SU-DHL-6 (cell line): ENCODE results near the gene NUBPL.

Experiments
- H2AFZ ChIP-seq: fragments of 200-600 bp; sonication (generic); 2 replicates; pipeline ENCODE4 v1.6.1; 2014; ENCODE audit warnings: low read depth, mild to moderate bottlenecking, moderate library complexity, mixed read lengths, antibody characterized with exemption, low read length; ENCODE audit not compliant: severe bottlenecking
- H3F3A ChIP-seq: fragments of 200-600 bp; shearing (Covaris generic); 2 replicates; pipeline ENCODE4 v1.6.0; 2016; ENCODE audit warnings: antibody characterized with exemption, mild to moderate bottlenecking; ENCODE audit not compliant: insufficient read depth
- H3K27ac ChIP-seq: fragments of 200-600 bp; sonication (generic); 2 replicates; pipeline ENCODE4 v1.5.1; 2016; ENCODE audit warnings: low read depth, mild to moderate bottlenecking, low read length, moderate library complexity, mixed read lengths
- H3K27me3 ChIP-seq: fragments of 200-600 bp; sonication (generic), shearing (Covaris generic); 2 replicates; pipeline ENCODE4 v1.6.0; 2014; ENCODE audit warnings: mild to moderate bottlenecking, low read length
- H3K36me3 ChIP-seq: fragments of 200-600 bp; sonication (generic); 2 replicates; pipeline ENCODE4 v1.6.1; 2014; ENCODE audit warnings: mild to moderate bottlenecking, low read length, mixed read lengths
- H3K4me2 ChIP-seq: fragments of 300-600, 200-600 bp; shearing (Covaris generic), sonication (generic); 2 replicates; pipeline ENCODE4 v1.6.0; 2014; ENCODE audit warnings: low read length, low read depth, mild to moderate bottlenecking; ENCODE audit not compliant: poor library complexity, severe bottlenecking
- H3K4me3 ChIP-seq: fragments of 200-600 bp; sonication (generic); 2 replicates; pipeline ENCODE4 v1.5.1; 2014; ENCODE audit warnings: antibody characterized with exemption, low read length, mild to moderate bottlenecking, mixed read lengths; ENCODE audit not compliant: insufficient read depth, poor library complexity, severe bottlenecking
- H3K79me2 ChIP-seq: fragments of 200-600 bp; sonication (generic); 2 replicates; pipeline ENCODE4 v1.6.1; 2014; ENCODE audit warnings: mild to moderate bottlenecking, low read length, moderate library complexity; ENCODE audit not compliant: insufficient read depth
- H3K9ac ChIP-seq: fragments of 200-600 bp; sonication (generic); 2 replicates; pipeline ENCODE4 v1.7.0; 2014; ENCODE audit warnings: mild to moderate bottlenecking, low read length
- H3K9me2 ChIP-seq: fragments of 200-600 bp; sonication (generic); replicated peaks from 2 replicates; pipeline ENCODE4 v1.6.1; 2014; ENCODE audit warnings: low read length; ENCODE audit not compliant: insufficient read depth
- H3K9me3 ChIP-seq: fragments of 200-600 bp; sonication (generic); 2 replicates; pipeline ENCODE4 v1.6.1; 2014; ENCODE audit warnings: low read length, mixed read lengths; ENCODE audit not compliant: insufficient read depth
- H4K20me1 ChIP-seq: fragments of 200-600 bp; sonication (generic); 2 replicates; pipeline ENCODE4 v1.6.1; 2014; ENCODE audit warnings: low read depth, mild to moderate bottlenecking, antibody characterized with exemption, low read length, moderate library complexity, mixed read lengths
- EZH2phosphoT487 ChIP-seq: fragments of 200-600 bp; sonication (generic), shearing (Covaris generic); conservative IDR thresholded peaks from 2 replicates; pipeline ENCODE4 v1.6.1; 2018; ENCODE audit warnings: mild to moderate bottlenecking, antibody characterized with exemption, low read length, moderate library complexity, mixed read lengths
- TF ChIP-seq, protein P1 (sequence below): fragments of 200-600 bp; sonication (generic); IDR thresholded peaks from one replicate; pipeline ENCODE4 v1.5.1; 2017; ENCODE audit warnings: antibody characterized with exemption, mild to moderate bottlenecking, low read length, moderate library complexity; ENCODE audit not compliant: insufficient read depth, poor library complexity, severe bottlenecking

Gene NUBPL

DNA sequence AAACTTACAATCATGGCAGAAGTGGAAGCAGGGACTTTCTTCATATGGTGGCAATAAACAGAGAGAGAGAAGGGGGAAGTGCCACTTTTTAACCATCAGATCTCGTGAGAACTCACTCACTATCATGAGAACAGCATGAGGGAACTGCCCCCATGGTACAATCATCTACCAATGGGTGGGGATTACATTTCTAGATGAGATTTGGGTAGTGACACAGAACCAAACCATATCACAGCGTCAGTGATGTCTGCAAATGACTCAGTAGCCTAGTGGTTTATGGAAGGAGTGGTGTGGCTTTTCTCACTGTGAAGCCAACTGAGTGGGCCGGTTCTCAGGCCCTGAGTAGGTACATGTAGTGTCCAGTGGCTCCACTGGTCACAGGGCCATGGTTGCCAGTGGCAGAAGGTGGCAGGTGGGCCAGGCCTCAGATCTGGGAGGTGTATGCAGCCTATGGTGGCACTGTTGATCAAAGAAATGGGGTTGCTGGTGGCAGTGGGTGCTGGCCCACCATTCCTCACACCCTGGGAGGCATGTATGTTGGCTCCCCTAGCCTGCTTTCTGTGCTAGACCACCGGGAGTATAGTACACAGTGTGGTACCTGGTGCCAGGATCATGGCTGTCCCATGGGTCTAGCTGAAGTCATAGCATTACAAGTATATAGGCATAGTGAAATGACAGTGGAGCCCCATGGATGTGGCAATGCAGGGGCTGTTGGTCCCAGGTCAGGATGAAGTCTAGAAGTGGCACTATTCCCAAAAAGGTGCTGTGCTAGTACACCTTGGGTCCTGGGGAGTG is 191.9 kb downstream of the NUBPL start:
- Histone ChIP-seq H2AFZ (no peak overlapping the region), H3K4me2 (no peak overlapping the region), H3K27me3 (no peaks in the 10 kb centered on the region), H3K36me3 (no peaks in the 10 kb centered on the region), H3K4me3 (no peak overlapping the region), H4K20me1 (no peaks in the 10 kb centered on the region), H3K9me2 (no peaks in the 10 kb centered on the region), H3F3A (no peaks in the 10 kb centered on the region), H3K9ac (no peak overlapping the region), H3K27ac (no peak overlapping the region), H3K9me3 (no peaks in the 10 kb centered on the region), H3K79me2 (no peaks in the 10 kb centered on the region)
- TF ChIP-seq, protein P1, sequence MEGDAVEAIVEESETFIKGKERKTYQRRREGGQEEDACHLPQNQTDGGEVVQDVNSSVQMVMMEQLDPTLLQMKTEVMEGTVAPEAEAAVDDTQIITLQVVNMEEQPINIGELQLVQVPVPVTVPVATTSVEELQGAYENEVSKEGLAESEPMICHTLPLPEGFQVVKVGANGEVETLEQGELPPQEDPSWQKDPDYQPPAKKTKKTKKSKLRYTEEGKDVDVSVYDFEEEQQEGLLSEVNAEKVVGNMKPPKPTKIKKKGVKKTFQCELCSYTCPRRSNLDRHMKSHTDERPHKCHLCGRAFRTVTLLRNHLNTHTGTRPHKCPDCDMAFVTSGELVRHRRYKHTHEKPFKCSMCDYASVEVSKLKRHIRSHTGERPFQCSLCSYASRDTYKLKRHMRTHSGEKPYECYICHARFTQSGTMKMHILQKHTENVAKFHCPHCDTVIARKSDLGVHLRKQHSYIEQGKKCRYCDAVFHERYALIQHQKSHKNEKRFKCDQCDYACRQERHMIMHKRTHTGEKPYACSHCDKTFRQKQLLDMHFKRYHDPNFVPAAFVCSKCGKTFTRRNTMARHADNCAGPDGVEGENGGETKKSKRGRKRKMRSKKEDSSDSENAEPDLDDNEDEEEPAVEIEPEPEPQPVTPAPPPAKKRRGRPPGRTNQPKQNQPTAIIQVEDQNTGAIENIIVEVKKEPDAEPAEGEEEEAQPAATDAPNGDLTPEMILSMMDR = no peak
- TF ChIP-seq EZH2phosphoT487 = no peak

DNA sequence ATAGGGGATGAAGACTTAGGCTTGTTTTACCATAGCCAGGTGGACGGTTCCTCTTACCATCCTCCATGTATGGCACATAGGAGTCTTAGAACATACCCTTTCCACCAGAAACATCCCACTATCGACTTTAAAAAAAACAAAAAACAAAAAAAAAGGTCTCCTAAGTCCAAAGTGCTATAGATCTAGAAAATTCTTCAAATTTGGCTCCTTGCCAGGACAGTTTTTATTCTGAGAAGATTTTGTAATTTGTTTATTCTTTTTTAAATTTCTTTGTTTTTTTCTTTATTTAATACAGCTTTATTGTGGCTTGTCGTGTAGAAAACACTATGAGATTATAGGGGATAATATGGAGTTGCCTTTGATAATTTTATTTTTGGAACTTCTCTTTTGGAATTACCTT is 197.7 kb downstream of the NUBPL start:
- H2AFZ ChIP-seq = no peak overlapping the region
- H3K4me2 ChIP-seq = no peak overlapping the region
- no peaks in the 10 kb centered on the region for H4K20me1 ChIP-seq
- no peak overlapping the region for H3K9ac ChIP-seq
- H3K36me3 ChIP-seq = no peaks in the 10 kb centered on the region
- H3K27ac ChIP-seq = no peak overlapping the region
- no peaks in the 10 kb centered on the region for H3F3A ChIP-seq
- H3K9me3 ChIP-seq = no peaks in the 10 kb centered on the region
- no peaks in the 10 kb centered on the region for H3K79me2 ChIP-seq
- no peak for TF ChIP-seq EZH2phosphoT487
- TF ChIP-seq, protein P1 = no peak
- H3K27me3 ChIP-seq = no peaks in the 10 kb centered on the region
- H3K9me2 ChIP-seq = no peaks in the 10 kb centered on the region
- no peak overlapping the region for H3K4me3 ChIP-seq

DNA sequence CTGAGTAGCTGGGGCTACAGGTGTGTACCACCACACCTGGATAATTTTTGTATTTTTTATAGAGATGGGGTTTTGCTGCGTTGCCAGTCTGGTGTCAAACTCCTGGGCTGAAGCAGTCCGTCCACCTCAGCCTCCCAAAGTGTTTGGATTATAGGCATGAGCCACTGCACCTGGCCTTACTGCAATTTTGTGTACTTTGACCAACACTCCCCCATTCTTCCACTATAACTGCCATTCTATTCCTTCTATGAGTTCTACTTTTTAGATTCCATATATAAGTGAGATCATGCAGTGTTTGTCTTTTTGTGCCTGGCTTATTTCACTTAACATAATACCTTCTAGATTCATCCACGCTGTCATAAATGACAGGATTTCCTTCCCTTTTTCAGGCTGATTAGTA is 199.1 kb downstream of the NUBPL start:
- Histone ChIP-seq H3K79me2 (no peaks in the 10 kb centered on the region), H3K36me3 (no peaks in the 10 kb centered on the region), H3F3A (no peaks in the 10 kb centered on the region), H3K4me2 (no peak overlapping the region), H3K9me2 (no peaks in the 10 kb centered on the region), H3K9ac (no peak overlapping the region), H3K4me3 (no peak overlapping the region), H2AFZ (no peak overlapping the region), H3K27ac (no peak overlapping the region), H3K9me3 (no peaks in the 10 kb centered on the region), H3K27me3 (no peaks in the 10 kb centered on the region), H4K20me1 (no peaks in the 10 kb centered on the region)
- TF ChIP-seq, protein P1 = no peak
- TF ChIP-seq EZH2phosphoT487 = no peak
